Common myeloid progenitor, CD34-positive (primary cell): ENCODE results near the gene MARK3.

ENCODE experiments used
- CTCF ChIA-PET: fragments of 350-600 bp; sonication (Branson Sonifier 250); formaldehyde crosslinking; loops from one replicate; lab custom pipeline; 2021; ENCODE audit warnings: antibody characterized with exemption; lab: Charles Lee
- POLR2A ChIA-PET: fragments of 350-600 bp; sonication (Branson Sonifier 250); formaldehyde crosslinking; loops from one replicate; lab custom pipeline; 2021; ENCODE audit warnings: antibody characterized with exemption; lab: Charles Lee
- DNase-seq, 3 donors: peaks; one replicate each; pipeline versions ENCODE4 v3.0.0 to v3.0.0-alpha.2; 2013
- H3K27ac ChIP-seq, 2 experiments: 1 replicate in 1 of 2; 2 replicates in 1 of 2; pipeline ENCODE4 v1.7.0; 2013; ENCODE audit warnings: inconsistent platforms in 2 of 2, low read length in 2 of 2, mild to moderate bottlenecking in 2 of 2, low read depth in 1 of 2, moderate library complexity in 1 of 2; ENCODE audit not compliant: severe bottlenecking in 2 of 2, insufficient read depth in 1 of 2, poor library complexity in 1 of 2
- H3K27me3 ChIP-seq, 5 experiments: replicated peaks in 2 of 5; 1 replicate in 3 of 5; 2 replicates in 2 of 5; pipeline versions ENCODE4 v1.6.1 to v1.7.0; 2013; ENCODE audit warnings: low read length in 4 of 5, mild to moderate bottlenecking in 2 of 5, moderate library complexity in 2 of 5, inconsistent platforms in 1 of 5; ENCODE audit not compliant: insufficient read depth in 5 of 5, control insufficient read depth in 4 of 5
- H3K36me3 ChIP-seq, 4 experiments: 1 replicate in 2 of 4; 2 replicates in 2 of 4; pipeline versions ENCODE4 v1.6.1 to v1.7.0; 2013; ENCODE audit warnings: low read length in 3 of 4, control low read depth in 1 of 4, mild to moderate bottlenecking in 1 of 4; ENCODE audit not compliant: control insufficient read depth in 4 of 4, insufficient read depth in 4 of 4
- H3K4me1 ChIP-seq, 4 experiments: 1 replicate in 3 of 4; 2 replicates in 1 of 4; pipeline versions ENCODE4 v1.6.1 to v1.7.1; 2013; ENCODE audit warnings: low read length in 3 of 4, mild to moderate bottlenecking in 3 of 4, control low read depth in 1 of 4, inconsistent platforms in 1 of 4, moderate library complexity in 1 of 4; ENCODE audit not compliant: control insufficient read depth in 4 of 4, insufficient read depth in 4 of 4; ENCODE audit errors: control extremely low read depth in 1 of 4
- H3K4me3 ChIP-seq, 7 experiments: 1 replicate in 4 of 7; 2 replicates in 3 of 7; pipeline versions ENCODE4 v1.5.1 to v1.7.0; 2013; ENCODE audit warnings: mild to moderate bottlenecking in 7 of 7, low read length in 6 of 7, moderate library complexity in 6 of 7, inconsistent platforms in 2 of 7, low read depth in 2 of 7, control low read depth in 1 of 7; ENCODE audit not compliant: insufficient read depth in 4 of 7, control insufficient read depth in 1 of 7; ENCODE audit errors: extremely low read depth in 1 of 7
- H3K9me3 ChIP-seq, 5 experiments: 1 replicate in 4 of 5; 2 replicates in 1 of 5; pipeline versions ENCODE4 v1.6.1 to v1.7.1; 2013; ENCODE audit warnings: low read length in 4 of 5, mild to moderate bottlenecking in 2 of 5, inconsistent platforms in 1 of 5, low read depth in 1 of 5, moderate library complexity in 1 of 5; ENCODE audit not compliant: control insufficient read depth in 4 of 5, insufficient read depth in 2 of 5; ENCODE audit errors: control extremely low read depth in 1 of 5
- WGBS: methylation state at CpG from one replicate; pipeline ENCODE4 v1.1.5; 2013; ENCODE audit not compliant: insufficient coverage; 5-methylcytosine and 5-hydroxymethylcytosine counted together

Gene MARK3

DNA sequence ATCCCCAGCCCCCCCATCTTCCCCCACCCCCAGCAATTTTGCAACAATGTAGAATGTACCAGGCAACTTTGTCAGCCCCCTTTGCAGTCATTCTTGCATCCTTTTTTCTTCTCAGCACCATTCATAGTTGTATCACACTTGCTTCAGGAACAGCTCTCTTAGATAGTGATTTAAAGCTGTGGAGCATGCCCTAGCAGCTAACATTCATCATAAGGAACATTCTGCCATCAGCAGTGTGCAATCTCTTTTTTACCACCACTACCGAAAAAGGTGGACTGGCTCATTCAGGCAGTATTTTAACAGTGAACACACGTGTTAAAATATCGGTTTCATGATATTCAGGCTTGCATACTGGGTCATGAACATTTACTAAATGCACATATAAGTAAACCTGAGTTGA lies 45.1 kb downstream of the MARK3 start:
- H3K9me3 ChIP-seq, result no peaks in the 10 kb centered on the region
- peaks cover 0 to 8% (median 2%) of the 10 kb centered on the region in 4 experiments for H3K36me3 ChIP-seq
- ChIA-PET CTCF (no interaction called here), POLR2A (no interaction called here)
- no peak overlapping the region for H3K27ac ChIP-seq
- WGBS, result 83% methylated on average over 1 of the region's 3 CpGs
- no peak overlapping the region for H3K4me3 ChIP-seq
- H3K4me1 ChIP-seq, result peaks cover 0 to 21% (median 16%) of the 10 kb centered on the region in 4 experiments
- no peak for DNase-seq
- no peaks in the 10 kb centered on the region for H3K27me3 ChIP-seq

- H3K4me1 ChIP-seq, result peaks cover 0 to 18% (median 14%) of the 10 kb centered on the region in 4 experiments
- ChIA-PET POLR2A (no interaction called here), CTCF (interaction anchor here (1.1 to 1.4 kb wide), 2 partner anchors 9 to 13 kb away, joined by 3 to 4 read pairs; no protein-coding TSS in a partner anchor)
- no peak overlapping the region for H3K27ac ChIP-seq
- H3K4me3 ChIP-seq, result no peak overlapping the region
- no peaks in the 10 kb centered on the region for H3K27me3 ChIP-seq
- peaks cover 0 to 8% (median 2%) of the 10 kb centered on the region in 4 experiments for H3K36me3 ChIP-seq
- WGBS, result no CpG with 5 or more reads among the region's 4 CpGs
- no peak for DNase-seq
- no peaks in the 10 kb centered on the region for H3K9me3 ChIP-seq
These were observed 47.4 kb downstream of the MARK3 start for GRCh38 chr14:103432627-103433026.

GRCh38 chr14:103433916-103434563 lies 48.8 kb downstream of the MARK3 start:
- Histone ChIP-seq H3K27ac (no peak overlapping the region), H3K36me3 (peaks cover 3 to 8% (median 5%) of the 10 kb centered on the region in 4 experiments)
- WGBS, result 98% methylated on average over 8 of the region's 10 CpGs

GRCh38 chr14:103434868-103435442 lies 49.7 kb downstream of the MARK3 start:
- DNase-seq, result no peak
- Histone ChIP-seq H3K4me3 (no peak overlapping the region), H3K27ac (no peak overlapping the region), H3K9me3 (no peaks in the 10 kb centered on the region), H3K36me3 (peaks cover 3 to 10% (median 8%) of the 10 kb centered on the region in 4 experiments), H3K27me3 (no peaks in the 10 kb centered on the region), H3K4me1 (no peaks in the 10 kb centered on the region)
- POLR2A ChIA-PET, result no interaction called here
- CTCF ChIA-PET, result interaction anchor here (1.2 kb wide), 1 partner anchor 44 kb away, joined by 3 read pairs; no protein-coding TSS in a partner anchor
- 87% methylated on average over 3 of the region's 6 CpGs for WGBS

More at GRCh38 chr14:103433916-103434563, 48.8 kb downstream of the MARK3 start:
- H3K4me3 ChIP-seq, result no peak overlapping the region
- POLR2A ChIA-PET, result no interaction called here
- CTCF ChIA-PET, result interaction anchor here (1.2 kb wide), 1 partner anchor 43 kb away, joined by 3 read pairs; no protein-coding TSS in a partner anchor
- H3K4me1 ChIP-seq, result peaks cover 0 to 5% (median 3%) of the 10 kb centered on the region in 4 experiments
- H3K9me3 ChIP-seq, result no peaks in the 10 kb centered on the region
- no peak for DNase-seq
- no peaks in the 10 kb centered on the region for H3K27me3 ChIP-seq

- Histone ChIP-seq H3K27ac (no peak overlapping the region), H3K27me3 (no peaks in the 10 kb centered on the region), H3K9me3 (no peaks in the 10 kb centered on the region), H3K4me3 (no peak overlapping the region), H3K36me3 (peaks cover 5 to 13% (median 8%) of the 10 kb centered on the region in 4 experiments), H3K4me1 (no peaks in the 10 kb centered on the region)
- DNase-seq, result no peak
- no CpG with 5 or more reads among the region's 5 CpGs for WGBS
- POLR2A ChIA-PET, result no interaction called here
- CTCF ChIA-PET, result interaction anchor here (0.9 to 1.2 kb wide), 2 partner anchors 11 to 35 kb away, joined by 3 read pairs; no protein-coding TSS in a partner anchor
These were observed 51.3 kb downstream of the MARK3 start for GRCh38 chr14:103436533-103436932.

- Histone ChIP-seq H3K9me3 (no peaks in the 10 kb centered on the region), H3K4me1 (peaks cover 0 to 4% (median 0%) of the 10 kb centered on the region in 4 experiments), H3K36me3 (peaks cover 5 to 11% (median 6%) of the 10 kb centered on the region in 4 experiments), H3K27me3 (no peaks in the 10 kb centered on the region), H3K27ac (no peak overlapping the region), H3K4me3 (no peak overlapping the region)
- POLR2A ChIA-PET, result interaction anchor here (0.6 kb wide), 3 partner anchors 12 to 464 kb away, joined by 3 to 4 read pairs (median 3); no protein-coding TSS in a partner anchor
- CTCF ChIA-PET, result interaction anchor here (1.0 to 1.5 kb wide), 2 partner anchors 10 to 26 kb away, joined by 3 read pairs; no protein-coding TSS in a partner anchor
- no peak for DNase-seq
- 97% methylated on average over 4 of the region's 6 CpGs for WGBS
These were observed 57.1 kb downstream of the MARK3 start for GRCh38 chr14:103442288-103442687.

DNA sequence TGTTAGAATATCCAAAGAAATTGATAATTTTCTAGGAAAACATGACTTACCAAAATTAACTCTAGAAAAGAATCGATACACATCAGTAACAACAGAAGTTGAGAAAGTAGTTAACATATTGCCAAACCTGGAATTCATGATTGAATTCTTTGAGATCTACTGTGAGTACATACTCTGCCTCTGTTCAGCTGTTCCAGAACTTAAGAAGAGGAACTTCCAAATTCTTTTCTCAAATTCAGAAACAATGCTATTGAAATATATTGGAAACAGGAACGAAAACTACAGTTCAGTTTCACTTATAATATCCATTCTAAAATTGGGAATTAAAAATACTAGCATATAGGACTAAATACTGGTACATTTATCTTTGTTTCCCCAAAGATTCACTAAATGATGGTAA lies 57.9 kb downstream of the MARK3 start:
- H3K27ac ChIP-seq, result no peak overlapping the region
- DNase-seq, result no peak
- no CpG with 5 or more reads among the region's 2 CpGs for WGBS
- H3K4me3 ChIP-seq, result no peak overlapping the region
- no peaks in the 10 kb centered on the region for H3K27me3 ChIP-seq
- peaks cover 0 to 4% (median 0%) of the 10 kb centered on the region in 4 experiments for H3K4me1 ChIP-seq
- POLR2A ChIA-PET, result no interaction called here
- peaks cover 5 to 13% (median 6%) of the 10 kb centered on the region in 4 experiments for H3K36me3 ChIP-seq
- no peaks in the 10 kb centered on the region for H3K9me3 ChIP-seq
- CTCF ChIA-PET, result interaction anchor here (1.0 kb wide), 2 partner anchors 19 to 27 kb away, joined by 3 read pairs; no protein-coding TSS in a partner anchor
